PFSK-1 (cell line): ENCODE data around the gene FAM13A.

ENCODE experiments used
- FOXP2 ChIP-seq: optimal IDR thresholded peaks from 2 replicates; pipeline ENCODE3; 2011; ENCODE audit warnings: borderline replicate concordance, control low read depth, inconsistent platforms; ENCODE audit not compliant: insufficient read depth; ENCODE audit errors: extremely low read length, extremely low read depth
- POLR2AphosphoS5 ChIP-seq: IDR thresholded peaks from 2 replicates; pipeline ENCODE4 v1.6.1; 2012; ENCODE audit warnings: low read depth, mild to moderate bottlenecking, control low read depth, low read length, moderate library complexity
- REST ChIP-seq, 2 experiments: IDR thresholded peaks; 2 replicates each; pipeline versions ENCODE4 v1.6.1 to v1.8.0; 2011 to 2012; ENCODE audit warnings: low read depth in 2 of 2, low read length in 2 of 2, control low read depth in 1 of 2, inconsistent platforms in 1 of 2, mild to moderate bottlenecking in 1 of 2, moderate library complexity in 1 of 2; ENCODE audit not compliant: insufficient read depth in 1 of 2
- SIN3A ChIP-seq: IDR thresholded peaks from 2 replicates; pipeline ENCODE4 v1.6.1; 2012; ENCODE audit warnings: mild to moderate bottlenecking, low read length, moderate library complexity, borderline replicate concordance; ENCODE audit not compliant: insufficient read depth
- TAF1 ChIP-seq: IDR thresholded peaks from 2 replicates; pipeline ENCODE4 v1.6.1; 2012; ENCODE audit warnings: low read length, control low read depth, borderline replicate concordance; ENCODE audit not compliant: insufficient read depth

Gene FAM13A

GRCh38 chr4:88960576-88960975, 96.4 kb downstream of the FAM13A start:
- no peak for TF ChIP-seq REST (IDR thresholded peaks at IDR 0.05; ENCODE audit: insufficient read depth in 1 of 2, low read depth in 2 of 2, low read length in 2 of 2)

GRCh38 chr4:88958080-88958479, 98.9 kb downstream of the FAM13A start:
- TF ChIP-seq SIN3A (no peak), REST (IDR thresholded peaks at IDR 0.05; ENCODE audit: insufficient read depth in 1 of 2, low read depth in 2 of 2, low read length in 2 of 2) (no peak), TAF1 (no peak), FOXP2 (no peak), POLR2AphosphoS5 (no peak)

DNA sequence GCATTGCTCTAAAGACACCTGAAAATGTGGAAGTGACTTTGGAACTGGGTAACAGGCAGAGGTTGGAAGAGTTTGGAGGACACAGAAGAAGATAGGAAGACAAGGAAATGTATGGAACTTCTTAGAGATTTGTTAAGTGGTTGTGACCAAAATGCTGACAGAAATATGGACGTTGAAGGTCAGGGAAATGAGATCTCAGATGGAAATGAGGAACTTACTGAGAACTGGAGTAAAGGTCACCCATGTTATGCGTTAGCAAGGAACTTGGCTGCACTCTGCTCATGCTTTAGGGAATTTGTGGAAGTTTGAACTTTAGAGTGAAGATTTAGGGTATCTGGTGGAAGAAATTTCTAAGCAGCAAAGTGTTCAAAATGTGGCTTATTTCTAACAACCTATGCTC, 99.4 kb downstream of the FAM13A start:
- no peak for TF ChIP-seq FOXP2
- TF ChIP-seq REST (IDR thresholded peaks at IDR 0.05; ENCODE audit: insufficient read depth in 1 of 2, low read depth in 2 of 2, low read length in 2 of 2), result no peak
- TF ChIP-seq SIN3A, result no peak
- TF ChIP-seq POLR2AphosphoS5, result no peak

GRCh38 chr4:88955580-88956380, 101.2 kb downstream of the FAM13A start:
- TF ChIP-seq SIN3A, result no peak
- TF ChIP-seq REST (IDR thresholded peaks at IDR 0.05; ENCODE audit: insufficient read depth in 1 of 2, low read depth in 2 of 2, low read length in 2 of 2), result no peak
- no peak for TF ChIP-seq POLR2AphosphoS5
- TF ChIP-seq TAF1, result no peak
- TF ChIP-seq FOXP2, result no peak

DNA sequence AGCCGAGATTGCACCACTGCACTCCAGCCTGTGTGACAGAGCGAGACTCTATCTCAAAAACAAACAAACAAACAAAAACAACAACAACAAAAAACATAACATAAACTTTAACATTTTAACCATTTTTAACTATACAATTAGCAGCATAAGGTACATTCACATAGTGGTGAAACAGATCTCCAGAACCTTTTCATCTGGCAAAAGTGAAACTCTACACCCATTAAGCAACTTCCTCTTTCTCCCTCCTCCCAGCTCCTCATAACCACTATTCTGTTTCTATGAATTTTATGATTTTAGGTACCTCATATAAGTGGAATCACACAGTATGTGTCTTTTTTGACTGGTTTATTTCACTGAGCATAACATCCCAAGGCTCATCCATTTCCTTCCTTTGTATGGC, 103.6 kb downstream of the FAM13A start:
- TF ChIP-seq POLR2AphosphoS5, result no peak
- TF ChIP-seq TAF1, result no peak
- TF ChIP-seq FOXP2, result no peak
- no peak for TF ChIP-seq SIN3A
- no peak for TF ChIP-seq REST (IDR thresholded peaks at IDR 0.05; ENCODE audit: insufficient read depth in 1 of 2, low read depth in 2 of 2, low read length in 2 of 2)
